ENCODE results near the gene UBN1.
A peak's percentile ranks its signal among the peaks of the same experiment; 100 is the strongest.

UBN1 gene

GRCh38 chr16:4846901-4847773, at the start of gene UBN1, which contains the start of gene GLYR1 (continued):
- TF ChIP-seq ZBTB6 (tag by site-specific recombination; IDR thresholded peaks at IDR 0.05) (no peak), ZBTB26 (tag by site-specific recombination; optimal IDR thresholded peaks at IDR 0.05) (peak; percentile 81), ZNF335 (tag by site-specific recombination; conservative IDR thresholded peaks at IDR 0.05) (peak; percentile 92), ZNF112 (tag by site-specific recombination; IDR thresholded peaks at IDR 0.05) (no peak), ZNF555 (tag by site-specific recombination; conservative IDR thresholded peaks at IDR 0.05) (no peak), ZNF544 (tag by site-specific recombination; IDR thresholded peaks at IDR 0.05) (no peak), ZNF837 (tag by site-specific recombination; IDR thresholded peaks at IDR 0.05) (no peak), SCRT2 (tag by site-specific recombination; IDR thresholded peaks at IDR 0.05) (no peak), SP7 (tag by site-specific recombination; IDR thresholded peaks at IDR 0.05) (peak; percentile 60; the same call in 1 of the 2 replicates), ZBTB8A (tag by site-specific recombination; IDR thresholded peaks at IDR 0.05) (peak; percentile 12; the same call in 1 of the 2 replicates), ZNF704 (tag by site-specific recombination; IDR thresholded peaks at IDR 0.05) (peak; percentile 40; the same call in 1 of the 2 replicates), HOXC10 (CRISPR knock-in tag; IDR thresholded peaks at IDR 0.05) (no peak), ZFHX2 (tag by site-specific recombination; conservative IDR thresholded peaks at IDR 0.05) (peak; percentile 74), ZNF184 (tag by site-specific recombination; IDR thresholded peaks at IDR 0.05) (no peak), BCL11A (tag by site-specific recombination; IDR thresholded peaks at IDR 0.05; ENCODE audit: low read depth) (no peak), HIC1 (tag by site-specific recombination; IDR thresholded peaks at IDR 0.05) (peak; percentile 51; the same call in 1 of the 2 replicates), ZNF670 (tag by site-specific recombination; IDR thresholded peaks at IDR 0.05; ENCODE audit: low read depth) (no peak), ZBTB17 (tag by site-specific recombination; IDR thresholded peaks at IDR 0.05) (peak; percentile 67), ZBTB11 (tag by site-specific recombination; conservative IDR thresholded peaks at IDR 0.05; ENCODE audit: low read depth) (peak; percentile 34; the same call in 1 of the 2 replicates), ZSCAN5A (tag by site-specific recombination; IDR thresholded peaks at IDR 0.05) (no peak), GLIS2 (tag by site-specific recombination; IDR thresholded peaks at IDR 0.05) (peak; percentile 65; the same call in 1 of the 2 replicates), ZSCAN30 (tag by site-specific recombination; IDR thresholded peaks at IDR 0.05) (peak; percentile 57), ZFP69B (tag by site-specific recombination; IDR thresholded peaks at IDR 0.05) (peak; percentile 48; the same call in 1 of the 2 replicates), ZNF157 (tag by site-specific recombination; IDR thresholded peaks at IDR 0.05) (no peak), ZNF138 (tag by site-specific recombination; IDR thresholded peaks at IDR 0.05; ENCODE audit: borderline replicate concordance) (no peak), ZNF2 (tag by site-specific recombination; IDR thresholded peaks at IDR 0.05) (peak; percentile 48; the same call in 1 of the 2 replicates), ZNF560 (tag by site-specific recombination; IDR thresholded peaks at IDR 0.05; ENCODE audit: borderline replicate concordance) (no peak), ZBTB21 (tag by site-specific recombination; IDR thresholded peaks at IDR 0.05) (peak; percentile 77), ZNF596 (tag by site-specific recombination; IDR thresholded peaks at IDR 0.05) (peak; percentile 32; the same call in 1 of the 2 replicates)

Data from HEK293 (cell line).